BE2C (cell line): Measurements from ENCODE around the gene ACSS1.

Source experiments
- DNase-seq: peaks from one replicate; pipeline ENCODE4 v3.0.0-alpha.2; 2020
- H3K27me3 ChIP-seq: fragments of 250-450 bp; sonication (Bioruptor Pico); 2 replicates; pipeline ENCODE4 v1.5.1; 2020; ENCODE audit warnings: mild to moderate bottlenecking
- H3K36me3 ChIP-seq: fragments of 250-450 bp; sonication (Bioruptor Pico); 2 replicates; pipeline ENCODE4 v1.5.1; 2020; ENCODE audit warnings: mild to moderate bottlenecking
- H3K4me1 ChIP-seq: fragments of 250-450 bp; sonication (Bioruptor Pico); 2 replicates; pipeline ENCODE4 v1.5.1; 2020
- H3K4me3 ChIP-seq: 2 replicates; pipeline ENCODE4 v1.5.1; 2011; ENCODE audit warnings: low read depth, low read length
- H3K9me3 ChIP-seq: fragments of 250-450 bp; sonication (Bioruptor Pico); 2 replicates; pipeline ENCODE4 v1.5.1; 2020
- TF ChIP-seq, protein P1 (sequence below): IDR thresholded peaks from 2 replicates; pipeline ENCODE4 v1.5.1; 2012; ENCODE audit warnings: mild to moderate bottlenecking, low read depth, low read length

ACSS1 gene

DNA sequence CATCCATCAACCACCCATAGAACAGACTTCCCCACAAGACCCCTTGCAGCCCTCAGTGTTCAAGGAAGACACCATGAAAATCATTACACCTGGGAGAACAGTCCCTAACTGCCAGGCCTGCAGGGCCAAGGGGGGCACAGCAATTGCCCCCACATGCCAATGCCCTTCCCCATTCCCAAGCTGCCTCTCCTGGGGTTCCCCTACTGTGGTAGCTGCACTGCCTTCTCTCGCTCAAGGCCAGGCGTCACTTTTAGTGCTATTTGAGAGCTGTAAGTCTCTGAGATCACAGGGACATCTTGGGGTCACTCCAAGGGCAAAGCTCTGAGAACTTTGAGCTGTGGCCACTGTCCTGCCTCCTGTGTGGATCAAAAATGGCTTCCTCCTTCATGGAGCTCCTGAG is 6.0 kb upstream of the ACSS1 start:
- Histone ChIP-seq H3K27me3 (peaks cover 54% of the 10 kb centered on the region), H3K4me3 (no peak overlapping the region)
- DNase-seq, result no peak

DNA sequence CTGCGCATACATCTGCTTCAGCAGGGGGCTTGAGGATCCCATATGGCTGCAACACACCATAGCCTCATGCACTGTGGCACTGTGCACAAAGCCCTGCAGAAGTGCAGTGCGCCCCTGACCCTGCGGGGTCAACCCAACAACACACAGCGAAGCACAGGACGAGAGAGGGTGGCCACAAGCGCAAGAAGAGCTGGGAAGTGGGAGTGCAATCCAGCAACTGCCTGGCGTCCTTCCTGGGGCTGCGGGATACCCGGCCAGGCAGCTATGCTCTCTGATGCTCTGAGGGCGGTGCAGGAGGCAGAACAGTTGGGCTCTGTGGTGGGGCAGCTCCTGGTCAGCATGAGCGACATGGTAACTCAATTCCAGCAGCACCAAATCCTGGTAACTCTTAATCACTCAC is 5.6 kb upstream of the ACSS1 start:
- Histone ChIP-seq H3K9me3 (no peaks in the 10 kb centered on the region), H3K4me1 (no peaks in the 10 kb centered on the region), H3K36me3 (no peaks in the 10 kb centered on the region), H3K4me3 (no peak overlapping the region), H3K27me3 (peaks cover 58% of the 10 kb centered on the region)
- DNase-seq, result no peak
- TF ChIP-seq, protein P1, sequence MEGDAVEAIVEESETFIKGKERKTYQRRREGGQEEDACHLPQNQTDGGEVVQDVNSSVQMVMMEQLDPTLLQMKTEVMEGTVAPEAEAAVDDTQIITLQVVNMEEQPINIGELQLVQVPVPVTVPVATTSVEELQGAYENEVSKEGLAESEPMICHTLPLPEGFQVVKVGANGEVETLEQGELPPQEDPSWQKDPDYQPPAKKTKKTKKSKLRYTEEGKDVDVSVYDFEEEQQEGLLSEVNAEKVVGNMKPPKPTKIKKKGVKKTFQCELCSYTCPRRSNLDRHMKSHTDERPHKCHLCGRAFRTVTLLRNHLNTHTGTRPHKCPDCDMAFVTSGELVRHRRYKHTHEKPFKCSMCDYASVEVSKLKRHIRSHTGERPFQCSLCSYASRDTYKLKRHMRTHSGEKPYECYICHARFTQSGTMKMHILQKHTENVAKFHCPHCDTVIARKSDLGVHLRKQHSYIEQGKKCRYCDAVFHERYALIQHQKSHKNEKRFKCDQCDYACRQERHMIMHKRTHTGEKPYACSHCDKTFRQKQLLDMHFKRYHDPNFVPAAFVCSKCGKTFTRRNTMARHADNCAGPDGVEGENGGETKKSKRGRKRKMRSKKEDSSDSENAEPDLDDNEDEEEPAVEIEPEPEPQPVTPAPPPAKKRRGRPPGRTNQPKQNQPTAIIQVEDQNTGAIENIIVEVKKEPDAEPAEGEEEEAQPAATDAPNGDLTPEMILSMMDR, result no peak

More for the DNA sequence above, 6.0 kb upstream of the ACSS1 start:
- Histone ChIP-seq H3K36me3 (no peaks in the 10 kb centered on the region), H3K4me1 (no peaks in the 10 kb centered on the region), H3K9me3 (no peaks in the 10 kb centered on the region)
- TF ChIP-seq, protein P1, result no peak

DNA sequence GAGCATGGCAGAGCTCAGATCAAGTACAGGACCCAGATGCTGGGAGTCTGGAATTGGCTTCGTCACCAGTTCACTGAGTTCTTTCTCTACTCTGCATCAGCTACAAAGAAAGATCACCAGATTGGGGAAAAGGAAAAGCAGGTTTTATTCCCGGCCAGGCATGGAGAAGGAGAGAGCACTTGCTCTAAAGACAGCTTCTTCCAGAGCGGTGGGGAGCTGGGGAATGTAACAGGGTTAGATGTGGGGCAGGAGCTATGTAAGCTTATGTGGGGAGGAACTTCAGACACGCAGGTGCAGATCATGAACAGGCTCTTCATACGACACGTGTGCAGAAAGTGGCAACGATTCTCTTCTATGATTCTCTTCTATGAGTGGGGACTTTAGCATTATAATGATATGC is 4.9 kb upstream of the ACSS1 start:
- DNase-seq, result no peak
- no peaks in the 10 kb centered on the region for H3K9me3 ChIP-seq
- H3K4me1 ChIP-seq, result no peaks in the 10 kb centered on the region
- H3K4me3 ChIP-seq, result no peak overlapping the region
- TF ChIP-seq, protein P1, result no peak
- no peaks in the 10 kb centered on the region for H3K36me3 ChIP-seq
- H3K27me3 ChIP-seq, result peaks cover 60% of the 10 kb centered on the region

DNA sequence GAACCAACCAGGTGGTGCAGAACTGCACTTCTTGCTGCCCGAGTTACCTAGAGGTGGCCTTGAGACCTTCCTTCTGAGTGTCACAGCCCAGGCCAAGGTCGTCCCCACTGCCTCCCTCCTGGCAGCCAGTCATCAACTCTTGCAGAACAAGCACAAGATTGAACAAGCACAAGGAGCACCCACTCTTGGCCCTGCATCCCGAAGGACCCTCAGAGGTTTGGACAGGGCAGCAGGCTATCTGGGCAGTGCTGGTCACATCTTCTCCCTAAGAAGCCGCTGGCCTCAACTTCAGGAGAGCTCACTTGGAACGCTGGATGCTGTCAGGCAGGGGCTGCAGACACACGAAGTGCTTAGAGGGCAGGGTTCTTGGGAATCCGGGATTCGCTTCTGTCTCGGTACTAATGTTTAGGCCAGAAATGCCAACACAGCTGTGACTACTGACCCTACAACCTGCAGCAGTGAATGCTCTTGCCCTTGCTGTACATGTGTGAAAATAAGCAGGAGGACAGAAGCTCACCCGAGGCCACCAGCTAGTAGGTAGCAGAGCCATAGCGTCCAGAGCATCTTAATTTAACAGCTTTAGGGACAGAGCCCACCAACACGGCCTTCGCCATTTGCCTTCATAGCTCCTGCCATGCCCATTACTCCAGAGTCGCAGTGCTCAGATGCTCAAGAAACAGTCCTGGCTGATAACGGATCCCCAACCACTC is 4.0 kb upstream of the ACSS1 start:
- Histone ChIP-seq H3K4me3 (no peak overlapping the region), H3K27me3 (peaks cover 68% of the 10 kb centered on the region), H3K9me3 (no peaks in the 10 kb centered on the region), H3K4me1 (no peaks in the 10 kb centered on the region), H3K36me3 (no peaks in the 10 kb centered on the region)
- no peak for DNase-seq
- TF ChIP-seq, protein P1, result no peak

DNA sequence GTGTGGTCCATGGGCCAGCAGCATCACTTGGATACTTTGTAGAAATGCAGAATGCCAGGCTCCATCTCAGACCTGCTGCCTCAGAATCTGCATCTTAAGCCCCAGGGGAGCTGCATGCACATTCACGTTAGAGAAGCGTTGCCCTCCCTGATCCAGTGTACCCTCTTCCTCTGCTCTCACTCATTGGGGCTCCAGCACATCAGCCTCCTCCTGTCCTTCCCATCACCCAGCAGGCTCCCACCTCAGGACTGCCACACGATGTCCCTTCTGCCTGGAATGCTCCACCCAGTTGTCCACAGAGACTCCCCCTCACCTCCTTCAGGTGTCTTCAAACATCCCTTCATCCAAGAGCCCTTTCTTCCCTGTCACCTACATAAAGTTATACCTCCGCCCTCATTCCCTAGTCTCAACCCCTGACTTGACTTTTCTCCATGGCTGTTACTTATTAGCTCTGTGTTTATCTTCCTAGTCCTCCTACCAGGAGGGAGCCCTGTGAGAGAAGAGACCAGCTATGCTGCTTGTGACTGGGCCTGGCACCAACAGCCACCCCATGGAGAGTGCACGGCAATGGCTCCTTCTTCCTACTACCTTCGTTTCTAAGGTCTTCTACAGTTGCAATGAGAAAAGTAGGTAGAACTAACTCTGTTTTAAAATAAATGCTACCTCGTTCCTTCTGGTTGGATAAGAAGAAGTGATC is 3.3 kb upstream of the ACSS1 start:
- no peak for DNase-seq
- Histone ChIP-seq H3K4me3 (no peak overlapping the region), H3K9me3 (no peaks in the 10 kb centered on the region), H3K36me3 (no peaks in the 10 kb centered on the region), H3K27me3 (peaks cover 75% of the 10 kb centered on the region), H3K4me1 (no peaks in the 10 kb centered on the region)
- TF ChIP-seq, protein P1, result no peak

DNA sequence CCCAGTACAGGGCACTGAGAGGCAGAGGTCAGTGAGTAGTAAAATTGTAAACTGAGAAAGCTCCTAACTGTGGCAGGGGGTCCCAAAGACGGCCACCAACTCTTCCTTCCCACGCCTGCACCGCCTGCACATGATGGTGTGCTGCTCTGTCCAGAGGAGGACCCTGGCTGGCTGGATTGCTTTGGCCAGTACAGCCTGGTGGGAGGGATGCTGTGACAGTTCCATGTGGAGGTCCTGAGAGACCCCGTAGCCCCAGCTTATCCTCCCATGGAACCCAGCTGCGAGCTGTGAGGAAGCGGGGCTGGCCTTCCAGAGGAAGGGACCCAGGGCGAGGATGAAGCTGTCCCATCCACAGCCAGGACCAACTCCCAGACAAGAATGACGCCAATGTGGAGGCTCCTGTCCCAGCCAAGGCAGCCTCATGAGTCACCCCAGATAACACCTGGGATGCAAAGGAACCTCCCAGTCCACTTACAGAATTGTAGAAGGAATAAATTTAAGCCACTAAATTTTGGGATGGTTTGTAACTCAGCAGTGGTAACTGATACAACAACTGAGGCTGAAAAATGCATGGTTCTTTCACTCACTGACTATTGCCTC is 2.0 kb upstream of the ACSS1 start:
- no peak for DNase-seq
- H3K36me3 ChIP-seq, result no peaks in the 10 kb centered on the region
- no peaks in the 10 kb centered on the region for H3K4me1 ChIP-seq
- no peaks in the 10 kb centered on the region for H3K9me3 ChIP-seq
- no peak overlapping the region for H3K4me3 ChIP-seq
- peaks cover 81% of the 10 kb centered on the region for H3K27me3 ChIP-seq
- TF ChIP-seq, protein P1, result no peak
